ENCODE results near the gene KLC3. TPM values are rescaled to one million over a fixed set of nuclear protein-coding genes. Genes with fewer than 3 reads are reported as not detected.

KLC3 gene
- total RNA-seq, 1 experiment from 2014 or later, result 4.8 TPM

DNA sequence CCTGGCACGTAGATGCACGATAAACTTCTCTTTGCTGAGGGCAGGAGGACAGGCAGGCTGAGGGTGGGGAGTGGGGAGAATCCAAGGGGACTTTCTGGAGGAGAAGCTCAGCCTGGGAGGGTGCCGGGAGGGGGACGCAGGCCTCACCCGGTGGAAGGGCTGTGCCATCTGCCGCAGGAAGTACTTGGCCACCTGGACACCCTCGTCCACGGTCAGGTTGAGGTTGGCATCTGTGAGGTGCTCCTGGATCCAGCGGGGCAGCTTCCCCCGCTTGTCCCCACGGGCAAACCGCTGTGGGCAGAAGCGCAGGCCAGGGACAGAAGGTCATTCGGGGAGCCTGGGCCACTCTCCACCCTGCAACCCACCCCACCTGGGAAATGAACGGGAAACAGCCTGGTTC is 11.5 kb downstream of the KLC3 start:
- no peak overlapping the region for H2BK12ac ChIP-seq (ENCODE audit: insufficient read length, low read depth, low read length)
- H4K91ac ChIP-seq (ENCODE audit: insufficient read length, low read depth, low read length), result no peak overlapping the region
- no peak overlapping the region for H2AFZ ChIP-seq (ENCODE audit: low read length)
- H3K4me3 Mint-ChIP-seq, result no peak overlapping the region
- H3K9me3 ChIP-seq (ENCODE audit: control insufficient read depth, low read depth, low read length), result no peaks in the 10 kb centered on the region
- no peaks in the 10 kb centered on the region for H3K27me3 Mint-ChIP-seq (ENCODE audit: low read depth)
- no peak overlapping the region for H2BK20ac ChIP-seq (ENCODE audit: low read depth, low read length, poor library complexity, severe bottlenecking)
- no peak overlapping the region for H3K18ac ChIP-seq (ENCODE audit: insufficient read length, low read depth, low read length)
- TF ChIP-seq, protein P1, sequence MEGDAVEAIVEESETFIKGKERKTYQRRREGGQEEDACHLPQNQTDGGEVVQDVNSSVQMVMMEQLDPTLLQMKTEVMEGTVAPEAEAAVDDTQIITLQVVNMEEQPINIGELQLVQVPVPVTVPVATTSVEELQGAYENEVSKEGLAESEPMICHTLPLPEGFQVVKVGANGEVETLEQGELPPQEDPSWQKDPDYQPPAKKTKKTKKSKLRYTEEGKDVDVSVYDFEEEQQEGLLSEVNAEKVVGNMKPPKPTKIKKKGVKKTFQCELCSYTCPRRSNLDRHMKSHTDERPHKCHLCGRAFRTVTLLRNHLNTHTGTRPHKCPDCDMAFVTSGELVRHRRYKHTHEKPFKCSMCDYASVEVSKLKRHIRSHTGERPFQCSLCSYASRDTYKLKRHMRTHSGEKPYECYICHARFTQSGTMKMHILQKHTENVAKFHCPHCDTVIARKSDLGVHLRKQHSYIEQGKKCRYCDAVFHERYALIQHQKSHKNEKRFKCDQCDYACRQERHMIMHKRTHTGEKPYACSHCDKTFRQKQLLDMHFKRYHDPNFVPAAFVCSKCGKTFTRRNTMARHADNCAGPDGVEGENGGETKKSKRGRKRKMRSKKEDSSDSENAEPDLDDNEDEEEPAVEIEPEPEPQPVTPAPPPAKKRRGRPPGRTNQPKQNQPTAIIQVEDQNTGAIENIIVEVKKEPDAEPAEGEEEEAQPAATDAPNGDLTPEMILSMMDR (conservative IDR thresholded peaks at IDR 0.05), result no peak
- H3K56ac ChIP-seq (ENCODE audit: insufficient read length, low read depth, low read length), result no peak overlapping the region
- H3K14ac ChIP-seq (ENCODE audit: insufficient read depth, low read length), result no peak overlapping the region
- no peak overlapping the region for H4K8ac ChIP-seq (replicated peaks; ENCODE audit: insufficient read length, low read depth, low read length)
- no peak overlapping the region for H3K4ac ChIP-seq (ENCODE audit: low read depth, low read length)
- H4K20me1 ChIP-seq (ENCODE audit: control insufficient read depth, insufficient read depth, insufficient read length), result peaks cover 2% of the 10 kb centered on the region
- no peak overlapping the region for H2AK5ac ChIP-seq (ENCODE audit: insufficient read length, low read length)
- no peak overlapping the region for H3K27ac ChIP-seq (ENCODE audit: insufficient read length, low read depth, low read length)
- no peak overlapping the region for H3K9ac ChIP-seq (ENCODE audit: extremely low read depth, insufficient read length, low read length)
- H2BK15ac ChIP-seq (ENCODE audit: low read depth, low read length), result no peak overlapping the region
- no peak overlapping the region for H2BK120ac ChIP-seq (ENCODE audit: low read depth, low read length, poor library complexity, severe bottlenecking)
- H3K4me1 Mint-ChIP-seq, result peaks cover 8 to 14% of the 10 kb centered on the region in 2 experiments; a peak in 3 of 4 replicates
- peaks cover 43 to 80% (median 75%) of the 10 kb centered on the region in 3 experiments; a peak in 6 of 7 replicates for H3K36me3 Mint-ChIP-seq (ENCODE audit: insufficient read depth in 1 of 3, low read depth in 3 of 3)
- no peaks in the 10 kb centered on the region for H3K79me1 ChIP-seq (ENCODE audit: insufficient read depth, low read depth, low read length, poor library complexity, severe bottlenecking)
- H3K79me2 ChIP-seq (ENCODE audit: insufficient read depth, low read length), result no peaks in the 10 kb centered on the region
- WGBS (ENCODE audit: extremely low coverage, insufficient read length, low lambda C conversion rate), result no CpG with 5 or more reads among the region's 15 CpGs
- no peak overlapping the region for H3T11ph ChIP-seq (ENCODE audit: low read length)
- no peaks in the 10 kb centered on the region for H3K27me3 ChIP-seq (ENCODE audit: insufficient read depth, low read length)
- H3K27ac Mint-ChIP-seq, result no peak overlapping the region
- no peak overlapping the region for H4K5ac ChIP-seq (ENCODE audit: insufficient read length, low read depth, low read length)
- no peaks in the 10 kb centered on the region for H3K9me3 Mint-ChIP-seq
- H2BK5ac ChIP-seq (ENCODE audit: insufficient read length, low read length), result no peak overlapping the region
- no peaks in the 10 kb centered on the region for H3K4me1 ChIP-seq (ENCODE audit: insufficient read depth, low read length)
- no peaks in the 10 kb centered on the region for H3K23me2 ChIP-seq (ENCODE audit: insufficient read length, low read depth, low read length, poor library complexity, severe bottlenecking)
- no peak overlapping the region for H3K4me2 ChIP-seq (ENCODE audit: insufficient read depth, insufficient read length, low read length)
- no peak overlapping the region for H3K23ac ChIP-seq (ENCODE audit: insufficient read length, low read depth, low read length)
- no peak for DNase-seq

Data from H9 (cell line).